Measurements from ENCODE around the gene LRRC74A.
"Not testable (repeated sequence)": the region's sequence is repeated elsewhere in the genome, so short reads cannot be mapped to it uniquely, and the experiment has no call there.

Gene LRRC74A

GRCh38 chr14:76883447-76883846, 57.2 kb downstream of the LRRC74A start:
- no peak overlapping the region for H3K4me3 ChIP-seq (ENCODE audit: insufficient read depth, low read depth, low read length, poor library complexity, severe bottlenecking)
- H3K4me1 ChIP-seq (ENCODE audit: control insufficient read depth, insufficient read depth, low read length, poor library complexity, severe bottlenecking) = no peaks in the 10 kb centered on the region
- no peaks in the 10 kb centered on the region for H3K36me3 ChIP-seq (ENCODE audit: control insufficient read depth, insufficient read depth, low read length)
- no peak overlapping the region for H3K27ac ChIP-seq (ENCODE audit: insufficient read depth, low read length, poor library complexity, severe bottlenecking)
- H3K27me3 ChIP-seq (replicated peaks; ENCODE audit: control insufficient read depth, insufficient read depth, low read length, poor library complexity, severe bottlenecking) = no peaks in the 10 kb centered on the region
- no peaks in the 10 kb centered on the region for H3K9me3 ChIP-seq (ENCODE audit: control insufficient read depth, low read length)
- DNase-seq = no peak

GRCh38 chr14:76884394-76884793, 58.2 kb downstream of the LRRC74A start:
- H3K27ac ChIP-seq (ENCODE audit: insufficient read depth, low read length, poor library complexity, severe bottlenecking) = no peak overlapping the region
- no peak overlapping the region for H3K4me3 ChIP-seq (ENCODE audit: insufficient read depth, low read depth, low read length, poor library complexity, severe bottlenecking)
- no peaks in the 10 kb centered on the region for H3K4me1 ChIP-seq (ENCODE audit: control insufficient read depth, insufficient read depth, low read length, poor library complexity, severe bottlenecking)
- H3K36me3 ChIP-seq (ENCODE audit: control insufficient read depth, insufficient read depth, low read length) = no peaks in the 10 kb centered on the region
- H3K27me3 ChIP-seq (replicated peaks; ENCODE audit: control insufficient read depth, insufficient read depth, low read length, poor library complexity, severe bottlenecking) = no peaks in the 10 kb centered on the region
- DNase-seq = no peak
- no peaks in the 10 kb centered on the region for H3K9me3 ChIP-seq (ENCODE audit: control insufficient read depth, low read length)

- no peaks in the 10 kb centered on the region for H3K27me3 ChIP-seq (replicated peaks; ENCODE audit: control insufficient read depth, insufficient read depth, low read length, poor library complexity, severe bottlenecking)
- H3K4me1 ChIP-seq (ENCODE audit: control insufficient read depth, insufficient read depth, low read length, poor library complexity, severe bottlenecking) = no peaks in the 10 kb centered on the region
- no peak for DNase-seq
- H3K9me3 ChIP-seq (ENCODE audit: control insufficient read depth, low read length) = no peaks in the 10 kb centered on the region
- no peak overlapping the region for H3K4me3 ChIP-seq (ENCODE audit: insufficient read depth, low read depth, low read length, poor library complexity, severe bottlenecking)
- H3K36me3 ChIP-seq (ENCODE audit: control insufficient read depth, insufficient read depth, low read length) = no peaks in the 10 kb centered on the region
- H3K27ac ChIP-seq (ENCODE audit: insufficient read depth, low read length, poor library complexity, severe bottlenecking) = no peak overlapping the region
These were observed 58.7 kb downstream of the LRRC74A start for GRCh38 chr14:76884853-76885276.

- Histone ChIP-seq H3K27me3 (replicated peaks; ENCODE audit: control insufficient read depth, insufficient read depth, low read length, poor library complexity, severe bottlenecking) (no peaks in the 10 kb centered on the region), H3K4me3 (ENCODE audit: insufficient read depth, low read depth, low read length, poor library complexity, severe bottlenecking) (no peak overlapping the region), H3K36me3 (ENCODE audit: control insufficient read depth, insufficient read depth, low read length) (no peaks in the 10 kb centered on the region), H3K27ac (ENCODE audit: insufficient read depth, low read length, poor library complexity, severe bottlenecking) (no peak overlapping the region), H3K9me3 (ENCODE audit: control insufficient read depth, low read length) (no peaks in the 10 kb centered on the region), H3K4me1 (ENCODE audit: control insufficient read depth, insufficient read depth, low read length, poor library complexity, severe bottlenecking) (no peaks in the 10 kb centered on the region)
- DNase-seq = no peak
These were observed 61.0 kb downstream of the LRRC74A start for GRCh38 chr14:76887191-76887590.

- no peaks in the 10 kb centered on the region for H3K4me1 ChIP-seq (ENCODE audit: control insufficient read depth, insufficient read depth, low read length, poor library complexity, severe bottlenecking)
- no peaks in the 10 kb centered on the region for H3K27me3 ChIP-seq (replicated peaks; ENCODE audit: control insufficient read depth, insufficient read depth, low read length, poor library complexity, severe bottlenecking)
- DNase-seq = no peak
- no peaks in the 10 kb centered on the region for H3K9me3 ChIP-seq (ENCODE audit: control insufficient read depth, low read length)
- H3K4me3 ChIP-seq (ENCODE audit: insufficient read depth, low read depth, low read length, poor library complexity, severe bottlenecking) = no peak overlapping the region
- no peak overlapping the region for H3K27ac ChIP-seq (ENCODE audit: insufficient read depth, low read length, poor library complexity, severe bottlenecking)
- no peaks in the 10 kb centered on the region for H3K36me3 ChIP-seq (ENCODE audit: control insufficient read depth, insufficient read depth, low read length)
These were observed 65.2 kb downstream of the LRRC74A start for GRCh38 chr14:76891391-76891790.

- Histone ChIP-seq H3K27me3 (replicated peaks; ENCODE audit: control insufficient read depth, insufficient read depth, low read length, poor library complexity, severe bottlenecking) (no peaks in the 10 kb centered on the region), H3K4me3 (ENCODE audit: insufficient read depth, low read depth, low read length, poor library complexity, severe bottlenecking) (no peak overlapping the region), H3K36me3 (ENCODE audit: control insufficient read depth, insufficient read depth, low read length) (no peaks in the 10 kb centered on the region), H3K9me3 (ENCODE audit: control insufficient read depth, low read length) (no peaks in the 10 kb centered on the region), H3K4me1 (ENCODE audit: control insufficient read depth, insufficient read depth, low read length, poor library complexity, severe bottlenecking) (no peaks in the 10 kb centered on the region), H3K27ac (ENCODE audit: insufficient read depth, low read length, poor library complexity, severe bottlenecking) (no peak overlapping the region)
- no peak for DNase-seq
These were observed 68.1 kb downstream of the LRRC74A start for GRCh38 chr14:76894308-76894707.

GRCh38 chr14:76898006-76898405, 71.8 kb downstream of the LRRC74A start:
- not testable (repeated sequence) for H3K4me1 ChIP-seq (ENCODE audit: control insufficient read depth, insufficient read depth, low read length, poor library complexity, severe bottlenecking); H3K27ac ChIP-seq (ENCODE audit: insufficient read depth, low read length, poor library complexity, severe bottlenecking); H3K27me3 ChIP-seq (replicated peaks; ENCODE audit: control insufficient read depth, insufficient read depth, low read length, poor library complexity, severe bottlenecking); H3K9me3 ChIP-seq (ENCODE audit: control insufficient read depth, low read length); H3K36me3 ChIP-seq (ENCODE audit: control insufficient read depth, insufficient read depth, low read length); DNase-seq; H3K4me3 ChIP-seq (ENCODE audit: insufficient read depth, low read depth, low read length, poor library complexity, severe bottlenecking)

GRCh38 chr14:76900682-76901081, 74.5 kb downstream of the LRRC74A start:
- no peaks in the 10 kb centered on the region for H3K9me3 ChIP-seq (ENCODE audit: control insufficient read depth, low read length)
- no peaks in the 10 kb centered on the region for H3K27me3 ChIP-seq (replicated peaks; ENCODE audit: control insufficient read depth, insufficient read depth, low read length, poor library complexity, severe bottlenecking)
- no peak overlapping the region for H3K4me3 ChIP-seq (ENCODE audit: insufficient read depth, low read depth, low read length, poor library complexity, severe bottlenecking)
- peaks cover 11% of the 10 kb centered on the region for H3K4me1 ChIP-seq (ENCODE audit: control insufficient read depth, insufficient read depth, low read length, poor library complexity, severe bottlenecking)
- no peak for DNase-seq
- H3K27ac ChIP-seq (ENCODE audit: insufficient read depth, low read length, poor library complexity, severe bottlenecking) = no peak overlapping the region
- no peaks in the 10 kb centered on the region for H3K36me3 ChIP-seq (ENCODE audit: control insufficient read depth, insufficient read depth, low read length)

- H3K27ac ChIP-seq (ENCODE audit: insufficient read depth, low read length, poor library complexity, severe bottlenecking) = no peak overlapping the region
- no peak for DNase-seq
- peaks cover 11% of the 10 kb centered on the region for H3K4me1 ChIP-seq (ENCODE audit: control insufficient read depth, insufficient read depth, low read length, poor library complexity, severe bottlenecking)
- H3K9me3 ChIP-seq (ENCODE audit: control insufficient read depth, low read length) = no peaks in the 10 kb centered on the region
- H3K36me3 ChIP-seq (ENCODE audit: control insufficient read depth, insufficient read depth, low read length) = no peaks in the 10 kb centered on the region
- no peaks in the 10 kb centered on the region for H3K27me3 ChIP-seq (replicated peaks; ENCODE audit: control insufficient read depth, insufficient read depth, low read length, poor library complexity, severe bottlenecking)
- no peak overlapping the region for H3K4me3 ChIP-seq (ENCODE audit: insufficient read depth, low read depth, low read length, poor library complexity, severe bottlenecking)
These were observed 75.2 kb downstream of the LRRC74A start for GRCh38 chr14:76901171-76902055.

- H3K27me3 ChIP-seq (replicated peaks; ENCODE audit: control insufficient read depth, insufficient read depth, low read length, poor library complexity, severe bottlenecking) = no peaks in the 10 kb centered on the region
- DNase-seq = no peak
- H3K4me1 ChIP-seq (ENCODE audit: control insufficient read depth, insufficient read depth, low read length, poor library complexity, severe bottlenecking) = peaks cover 11% of the 10 kb centered on the region
- H3K4me3 ChIP-seq (ENCODE audit: insufficient read depth, low read depth, low read length, poor library complexity, severe bottlenecking) = no peak overlapping the region
- H3K27ac ChIP-seq (ENCODE audit: insufficient read depth, low read length, poor library complexity, severe bottlenecking) = no peak overlapping the region
- no peaks in the 10 kb centered on the region for H3K9me3 ChIP-seq (ENCODE audit: control insufficient read depth, low read length)
- no peaks in the 10 kb centered on the region for H3K36me3 ChIP-seq (ENCODE audit: control insufficient read depth, insufficient read depth, low read length)
These were observed 76.4 kb downstream of the LRRC74A start for GRCh38 chr14:76902591-76902990.
